GM12872 (cell line): ENCODE measurements around the gene SPEN.

ENCODE experiments used
- TF ChIP-seq, protein P1 (sequence below): IDR thresholded peaks from 3 replicates; pipeline ENCODE4 v1.5.1; 2011; ENCODE audit warnings: low read depth, mild to moderate bottlenecking, low read length, moderate library complexity; ENCODE audit not compliant: insufficient read depth

The SPEN gene

GRCh38 chr1:15943992-15944307 is 96.4 kb downstream of the SPEN start:
- TF ChIP-seq, protein P1, sequence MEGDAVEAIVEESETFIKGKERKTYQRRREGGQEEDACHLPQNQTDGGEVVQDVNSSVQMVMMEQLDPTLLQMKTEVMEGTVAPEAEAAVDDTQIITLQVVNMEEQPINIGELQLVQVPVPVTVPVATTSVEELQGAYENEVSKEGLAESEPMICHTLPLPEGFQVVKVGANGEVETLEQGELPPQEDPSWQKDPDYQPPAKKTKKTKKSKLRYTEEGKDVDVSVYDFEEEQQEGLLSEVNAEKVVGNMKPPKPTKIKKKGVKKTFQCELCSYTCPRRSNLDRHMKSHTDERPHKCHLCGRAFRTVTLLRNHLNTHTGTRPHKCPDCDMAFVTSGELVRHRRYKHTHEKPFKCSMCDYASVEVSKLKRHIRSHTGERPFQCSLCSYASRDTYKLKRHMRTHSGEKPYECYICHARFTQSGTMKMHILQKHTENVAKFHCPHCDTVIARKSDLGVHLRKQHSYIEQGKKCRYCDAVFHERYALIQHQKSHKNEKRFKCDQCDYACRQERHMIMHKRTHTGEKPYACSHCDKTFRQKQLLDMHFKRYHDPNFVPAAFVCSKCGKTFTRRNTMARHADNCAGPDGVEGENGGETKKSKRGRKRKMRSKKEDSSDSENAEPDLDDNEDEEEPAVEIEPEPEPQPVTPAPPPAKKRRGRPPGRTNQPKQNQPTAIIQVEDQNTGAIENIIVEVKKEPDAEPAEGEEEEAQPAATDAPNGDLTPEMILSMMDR = no peak

DNA sequence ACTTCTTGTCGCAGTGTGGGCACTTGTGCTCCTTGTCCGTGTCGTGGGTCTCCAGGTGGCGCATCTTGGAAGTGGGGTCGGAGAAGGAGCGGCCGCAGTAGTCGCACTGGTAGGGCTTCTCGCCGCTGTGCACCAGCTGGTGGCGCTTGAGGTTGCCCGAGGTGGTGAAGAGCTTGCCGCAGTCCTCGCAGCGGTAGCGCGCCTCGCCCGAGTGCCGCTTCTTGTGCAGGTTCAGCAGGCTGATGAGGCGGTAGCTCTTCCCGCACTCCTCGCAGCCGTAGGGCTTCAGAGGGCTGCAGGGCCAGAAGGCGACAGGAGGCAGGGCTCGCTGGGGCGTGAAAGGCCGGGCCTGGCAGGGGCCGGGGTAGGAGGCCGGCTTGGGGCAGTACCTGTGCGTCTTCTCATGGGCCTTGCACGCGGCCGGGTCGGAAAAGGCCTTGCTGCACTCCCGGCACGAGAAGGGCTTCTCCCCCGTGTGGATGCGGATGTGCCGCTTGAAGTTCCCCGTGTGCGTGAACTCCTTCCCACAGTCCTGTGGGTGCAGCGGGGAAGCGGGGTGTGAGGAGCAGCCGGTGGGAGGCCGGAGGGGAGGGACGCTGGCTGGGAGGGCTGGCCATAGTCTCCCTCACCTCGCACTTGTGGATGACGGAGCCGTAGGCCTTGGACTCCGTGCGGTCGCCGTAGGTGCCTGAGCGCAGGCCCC is 97.0 kb downstream of the SPEN start:
- TF ChIP-seq, protein P1 = no peak

DNA sequence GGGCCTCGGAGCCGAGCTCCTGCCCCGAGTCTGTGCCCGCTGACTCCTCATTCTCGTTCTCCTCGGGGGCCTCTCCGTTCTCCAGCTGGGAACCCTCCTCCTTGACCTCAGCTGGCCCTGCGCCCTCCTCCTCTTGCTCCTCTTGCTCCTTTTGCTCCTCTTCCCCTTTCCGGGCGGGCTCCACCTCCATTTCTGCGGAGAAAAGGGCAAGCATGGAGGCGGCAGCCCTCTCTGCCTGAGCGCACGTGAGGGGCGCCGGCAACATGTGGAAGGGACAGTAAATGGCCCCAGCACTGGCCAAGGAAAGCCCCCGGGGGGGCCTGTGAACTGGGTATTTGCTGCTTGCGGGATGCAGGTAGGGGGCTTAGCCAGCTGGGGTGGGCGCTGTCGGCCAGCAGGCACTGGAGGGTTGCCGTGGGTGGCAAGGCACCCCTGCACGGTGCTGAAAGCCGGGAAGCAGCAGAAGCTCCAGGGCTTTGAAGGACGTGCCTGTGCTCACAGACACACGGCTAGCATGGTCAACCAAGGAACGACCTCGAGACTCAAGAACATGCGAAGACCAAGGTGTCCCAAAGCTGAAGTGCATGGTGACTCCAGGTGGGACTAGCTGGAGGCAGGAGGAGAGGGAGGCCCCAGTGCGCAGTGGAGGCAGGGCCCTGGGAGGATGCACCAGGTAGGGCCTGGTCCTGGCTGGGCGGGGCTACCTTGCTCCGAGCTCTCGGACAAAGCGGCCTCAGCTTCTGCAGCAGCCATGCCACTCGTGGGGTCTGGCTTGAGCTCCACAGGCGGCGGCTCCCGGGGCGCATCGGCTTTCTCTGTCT is 97.7 kb downstream of the SPEN start:
- TF ChIP-seq, protein P1 = no peak

GRCh38 chr1:15945832-15946448 is 98.4 kb downstream of the SPEN start:
- TF ChIP-seq, protein P1 = no peak

DNA sequence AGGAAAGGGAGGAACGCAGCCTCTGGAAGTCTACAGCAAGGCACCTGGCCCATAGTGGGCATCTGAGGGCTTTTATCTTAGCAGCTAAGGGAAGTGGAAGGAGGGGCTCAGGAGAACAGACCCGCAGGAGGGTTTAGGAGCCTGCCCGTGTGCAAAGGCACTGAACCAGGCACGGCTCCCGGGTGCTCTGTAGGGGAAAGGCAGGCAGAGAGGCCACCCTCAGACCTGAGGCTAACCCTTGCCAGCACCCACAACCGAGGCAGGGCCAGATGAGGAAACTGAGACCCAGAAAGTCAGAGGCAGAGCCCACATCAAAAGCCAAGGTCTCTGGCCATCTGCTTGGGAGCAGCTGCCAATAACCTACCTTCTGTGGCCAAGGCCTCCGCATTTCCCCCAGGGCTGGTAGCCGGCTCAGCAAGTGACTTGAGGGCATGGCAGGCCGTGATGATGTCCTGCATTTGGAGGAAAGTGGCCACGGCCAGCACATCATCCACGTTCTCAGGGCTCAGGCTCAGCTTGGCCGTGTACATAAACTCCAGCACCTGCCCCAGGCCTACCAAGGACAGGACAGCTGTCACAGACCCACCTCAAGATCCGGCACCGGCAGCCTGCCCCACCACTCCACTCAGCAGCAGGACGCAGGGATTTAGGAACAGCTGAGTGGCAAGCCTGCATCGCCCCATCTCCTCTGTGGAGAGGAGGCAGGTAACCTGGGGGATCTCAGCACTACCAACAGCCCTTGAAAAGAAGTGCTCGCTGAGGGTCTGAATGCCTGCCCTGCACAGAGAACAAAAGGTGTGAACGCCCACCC is 99.3 kb downstream of the SPEN start:
- TF ChIP-seq, protein P1 = no peak

- TF ChIP-seq, protein P1 = no peak
These were observed 100.0 kb downstream of the SPEN start for GRCh38 chr1:15947382-15948090.
